Neural progenitor cell (in vitro differentiated cells): ENCODE results near the gene CASP10. TPM values are rescaled to one million over a fixed set of nuclear protein-coding genes. Genes with fewer than 3 reads are reported as not detected.

ENCODE experiments used
- DNase-seq: peaks from one replicate; pipeline ENCODE4 v3.0.0-alpha.2; 2016; ENCODE audit warnings: low spot score
- H2AFZ ChIP-seq: fragments of 200-600 bp; sonication (generic); replicated peaks from 2 replicates; pipeline ENCODE4 v1.6.1; 2016; ENCODE audit warnings: antibody characterized with exemption
- H3F3A ChIP-seq: fragments of 200-600 bp; sonication (generic); 2 replicates; pipeline ENCODE4 v1.6.1; 2016; ENCODE audit warnings: antibody characterized with exemption, low read depth
- H3K27ac ChIP-seq: fragments of 200-600 bp; sonication (generic); 2 replicates; pipeline ENCODE4 v1.5.1; 2016; ENCODE audit warnings: mild to moderate bottlenecking
- H3K27me3 ChIP-seq: fragments of 200-600 bp; sonication (generic); 2 replicates; pipeline ENCODE4 v1.6.1; 2016; ENCODE audit warnings: mild to moderate bottlenecking, moderate library complexity
- H3K36me3 ChIP-seq: fragments of 200-600 bp; sonication (generic); 2 replicates; pipeline ENCODE4 v1.5.1; 2016
- H3K4me1 ChIP-seq: fragments of 200-600 bp; sonication (generic); 2 replicates; pipeline ENCODE4 v1.6.1; 2016; ENCODE audit warnings: mixed run types
- H3K4me2 ChIP-seq: fragments of 200-600 bp; sonication (generic); 2 replicates; pipeline ENCODE4 v1.6.1; 2016
- H3K4me3 ChIP-seq: fragments of 200-600 bp; sonication (generic); 2 replicates; pipeline ENCODE4 v1.5.1; 2016
- H3K79me2 ChIP-seq: fragments of 200-600 bp; sonication (generic); 2 replicates; pipeline ENCODE4 v1.6.1; 2016; ENCODE audit warnings: low read depth
- H3K9ac ChIP-seq: fragments of 200-600 bp; sonication (generic); 2 replicates; pipeline ENCODE4 v1.6.1; 2016
- H3K9me3 ChIP-seq: fragments of 200-600 bp; sonication (generic); 2 replicates; pipeline ENCODE4 v1.5.1; 2016; ENCODE audit warnings: low read depth
- H4K20me1 ChIP-seq: fragments of 200-600 bp; sonication (generic); 2 replicates; pipeline ENCODE4 v1.6.1; 2016; ENCODE audit warnings: low read depth
- H3K27ac Mint-ChIP-seq: 3 replicates; pipeline ENCODE4 v1.8.0; 2021; ENCODE audit warnings: mixed read lengths
- H3K27me3 Mint-ChIP-seq: 2 replicates; pipeline ENCODE4 v1.8.0; 2022; ENCODE audit warnings: low read depth, mild to moderate bottlenecking, inconsistent platforms, moderate library complexity, mixed read lengths; ENCODE audit not compliant: insufficient read depth
- H3K36me3 Mint-ChIP-seq: 3 replicates; pipeline ENCODE4 v1.8.0; 2021; ENCODE audit warnings: mixed read lengths
- H3K4me1 Mint-ChIP-seq: 3 replicates; pipeline ENCODE4 v1.8.0; 2021; ENCODE audit warnings: mixed read lengths
- H3K4me3 Mint-ChIP-seq: 3 replicates; pipeline ENCODE4 v1.8.0; 2021; ENCODE audit warnings: mild to moderate bottlenecking, moderate library complexity, mixed read lengths
- H3K9me3 Mint-ChIP-seq: 3 replicates; pipeline ENCODE4 v1.8.0; 2020; ENCODE audit warnings: mixed read lengths
- EZH2 ChIP-seq: fragments of 200-600 bp; sonication (generic); IDR thresholded peaks from 2 replicates; pipeline ENCODE4 v1.6.1; 2017; ENCODE audit warnings: antibody characterized with exemption, mild to moderate bottlenecking, moderate library complexity
- EZH2phosphoT487 ChIP-seq: fragments of 200-600 bp; sonication (generic); IDR thresholded peaks from 2 replicates; pipeline ENCODE4 v1.6.1; 2017; ENCODE audit warnings: antibody characterized with exemption
- total RNA-seq: library from RNA; depleted of rRNA; stranded (reverse); fragments of >200 nt; gene quantifications from 2 replicates; pipeline ENCODE4 v1.2.3, GENCODE V29; 2015; ENCODE audit warnings: low replicate concordance
- TF ChIP-seq, protein P1 (sequence below): fragments of 200-600 bp; sonication (generic); IDR thresholded peaks from 2 replicates; pipeline ENCODE4 v1.5.1; 2017; ENCODE audit warnings: antibody characterized with exemption, mild to moderate bottlenecking

The CASP10 gene
- total RNA-seq, 1 donor from 2014 or later, result 2.2 TPM

DNA sequence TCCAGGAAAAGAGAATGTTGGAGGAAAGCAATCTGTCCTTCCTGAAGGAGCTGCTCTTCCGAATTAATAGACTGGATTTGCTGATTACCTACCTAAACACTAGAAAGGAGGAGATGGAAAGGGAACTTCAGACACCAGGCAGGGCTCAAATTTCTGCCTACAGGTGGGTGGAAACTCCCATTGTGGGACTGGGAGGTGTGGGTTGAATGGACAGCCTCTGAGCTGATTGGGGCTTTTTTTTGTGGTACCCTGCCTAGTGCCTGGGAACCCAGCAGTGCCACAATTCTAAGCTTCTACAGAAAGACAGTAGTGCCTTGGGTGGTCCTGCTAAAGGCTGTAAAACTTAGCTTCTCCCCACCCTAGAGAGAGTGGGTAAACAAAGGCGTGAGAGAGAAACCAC, 83.7 kb downstream of the CASP10 start:
- Mint-ChIP-seq H3K27ac (no peak overlapping the region), H3K27me3 (peaks cover 3% of the 10 kb centered on the region), H3K36me3 (no peaks in the 10 kb centered on the region), H3K9me3 (no peaks in the 10 kb centered on the region), H3K4me1 (peaks cover 5% of the 10 kb centered on the region), H3K4me3 (no peak overlapping the region)
- DNase-seq, result peak; percentile 4
- H4K20me1 ChIP-seq, result no peaks in the 10 kb centered on the region
- H3K4me2 ChIP-seq, result no peak overlapping the region
- peak overlapping the region; percentile 54 for H2AFZ ChIP-seq
- H3K9ac ChIP-seq, result no peak overlapping the region
- H3K36me3 ChIP-seq, result no peaks in the 10 kb centered on the region
- no peaks in the 10 kb centered on the region for H3K9me3 ChIP-seq
- H3F3A ChIP-seq, result peaks cover 6% of the 10 kb centered on the region
- H3K79me2 ChIP-seq, result no peaks in the 10 kb centered on the region
- H3K4me3 ChIP-seq, result no peak overlapping the region
- no peak overlapping the region for H3K27ac ChIP-seq
- H3K4me1 ChIP-seq, result no peaks in the 10 kb centered on the region
- H3K27me3 ChIP-seq, result no peaks in the 10 kb centered on the region
- TF ChIP-seq EZH2phosphoT487 (no peak), EZH2 (no peak)
- TF ChIP-seq, protein P1, sequence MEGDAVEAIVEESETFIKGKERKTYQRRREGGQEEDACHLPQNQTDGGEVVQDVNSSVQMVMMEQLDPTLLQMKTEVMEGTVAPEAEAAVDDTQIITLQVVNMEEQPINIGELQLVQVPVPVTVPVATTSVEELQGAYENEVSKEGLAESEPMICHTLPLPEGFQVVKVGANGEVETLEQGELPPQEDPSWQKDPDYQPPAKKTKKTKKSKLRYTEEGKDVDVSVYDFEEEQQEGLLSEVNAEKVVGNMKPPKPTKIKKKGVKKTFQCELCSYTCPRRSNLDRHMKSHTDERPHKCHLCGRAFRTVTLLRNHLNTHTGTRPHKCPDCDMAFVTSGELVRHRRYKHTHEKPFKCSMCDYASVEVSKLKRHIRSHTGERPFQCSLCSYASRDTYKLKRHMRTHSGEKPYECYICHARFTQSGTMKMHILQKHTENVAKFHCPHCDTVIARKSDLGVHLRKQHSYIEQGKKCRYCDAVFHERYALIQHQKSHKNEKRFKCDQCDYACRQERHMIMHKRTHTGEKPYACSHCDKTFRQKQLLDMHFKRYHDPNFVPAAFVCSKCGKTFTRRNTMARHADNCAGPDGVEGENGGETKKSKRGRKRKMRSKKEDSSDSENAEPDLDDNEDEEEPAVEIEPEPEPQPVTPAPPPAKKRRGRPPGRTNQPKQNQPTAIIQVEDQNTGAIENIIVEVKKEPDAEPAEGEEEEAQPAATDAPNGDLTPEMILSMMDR, result no peak

DNA sequence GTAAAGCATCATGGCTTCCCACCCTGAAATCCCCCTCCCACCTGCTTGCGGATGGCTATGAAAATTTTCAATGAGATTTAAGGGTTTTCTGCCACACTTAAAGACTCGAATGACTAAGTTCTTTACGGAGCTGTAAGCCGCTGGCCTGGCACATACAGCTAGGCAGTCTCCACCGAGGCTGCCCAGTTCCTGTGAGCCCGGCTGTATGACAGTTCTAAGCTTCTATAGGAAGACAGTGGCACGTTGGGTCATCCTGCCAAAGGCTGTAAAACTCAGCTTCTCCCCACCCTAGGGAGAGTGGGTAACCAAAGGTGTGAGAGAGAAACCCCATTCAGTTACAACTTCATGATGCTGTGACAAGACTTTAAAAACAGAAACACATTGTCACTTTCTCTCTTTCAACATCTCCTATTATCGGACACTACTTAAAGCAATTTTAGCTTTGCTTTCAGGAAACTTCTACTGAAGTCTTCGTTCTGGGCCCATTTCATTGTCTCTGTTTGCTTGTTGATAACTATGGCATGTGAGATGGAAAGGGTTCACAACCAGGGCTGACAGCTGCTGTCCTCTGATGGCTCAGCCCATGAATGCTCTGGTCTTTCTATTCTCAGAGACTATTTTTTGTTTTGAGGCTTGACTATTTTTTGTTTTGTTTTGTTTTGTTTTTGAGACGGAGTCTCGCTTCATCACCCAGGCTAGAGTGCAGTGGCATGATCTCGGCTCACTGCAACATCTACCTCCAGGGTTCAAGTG, 84.5 kb downstream of the CASP10 start:
- Histone ChIP-seq H3K4me2 (no peak overlapping the region), H3K27me3 (no peaks in the 10 kb centered on the region), H2AFZ (no peak overlapping the region), H3K79me2 (no peaks in the 10 kb centered on the region), H4K20me1 (no peaks in the 10 kb centered on the region), H3K27ac (no peak overlapping the region), H3K4me1 (no peaks in the 10 kb centered on the region), H3F3A (peaks cover 6% of the 10 kb centered on the region), H3K9ac (no peak overlapping the region), H3K4me3 (no peak overlapping the region), H3K36me3 (no peaks in the 10 kb centered on the region), H3K9me3 (no peaks in the 10 kb centered on the region)
- H3K36me3 Mint-ChIP-seq, result no peaks in the 10 kb centered on the region
- no peak overlapping the region for H3K4me3 Mint-ChIP-seq
- H3K27ac Mint-ChIP-seq, result no peak overlapping the region
- peaks cover 3% of the 10 kb centered on the region for H3K4me1 Mint-ChIP-seq
- DNase-seq, result no peak
- TF ChIP-seq EZH2, result no peak
- TF ChIP-seq EZH2phosphoT487, result no peak
- TF ChIP-seq, protein P1, result no peak
- peaks cover 3% of the 10 kb centered on the region for H3K27me3 Mint-ChIP-seq
- H3K9me3 Mint-ChIP-seq, result no peaks in the 10 kb centered on the region

DNA sequence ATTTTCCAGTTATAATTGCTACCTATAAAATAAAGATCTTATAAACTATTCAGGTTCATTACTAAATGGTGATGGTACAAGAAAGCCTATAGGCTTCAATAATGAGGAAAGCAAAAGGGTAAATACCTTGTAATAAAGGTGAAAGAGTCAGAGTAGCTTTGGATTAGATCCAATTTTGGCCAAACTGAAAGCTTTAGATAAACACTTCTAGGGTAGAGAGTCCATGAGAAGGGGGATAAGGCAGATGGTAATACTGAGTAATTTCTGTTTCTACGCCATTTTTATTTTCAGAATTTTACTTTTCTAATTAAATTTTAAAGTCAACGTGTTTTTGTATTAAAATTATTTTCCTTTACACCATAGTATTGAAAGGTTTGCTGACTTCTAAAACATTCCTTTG, 86.8 kb downstream of the CASP10 start:
- Histone ChIP-seq H4K20me1 (no peaks in the 10 kb centered on the region), H3K79me2 (no peaks in the 10 kb centered on the region), H3K27ac (no peak overlapping the region), H3K4me2 (no peak overlapping the region), H3K4me1 (no peaks in the 10 kb centered on the region), H3K9ac (no peak overlapping the region), H3F3A (peaks cover 6% of the 10 kb centered on the region), H3K4me3 (no peak overlapping the region), H3K27me3 (no peaks in the 10 kb centered on the region), H2AFZ (no peak overlapping the region), H3K9me3 (no peaks in the 10 kb centered on the region), H3K36me3 (no peaks in the 10 kb centered on the region)
- Mint-ChIP-seq H3K27ac (no peak overlapping the region), H3K4me3 (no peak overlapping the region), H3K4me1 (no peaks in the 10 kb centered on the region), H3K9me3 (no peaks in the 10 kb centered on the region), H3K27me3 (peaks cover 3% of the 10 kb centered on the region), H3K36me3 (no peaks in the 10 kb centered on the region)
- DNase-seq, result no peak
- TF ChIP-seq EZH2phosphoT487, result no peak

DNA sequence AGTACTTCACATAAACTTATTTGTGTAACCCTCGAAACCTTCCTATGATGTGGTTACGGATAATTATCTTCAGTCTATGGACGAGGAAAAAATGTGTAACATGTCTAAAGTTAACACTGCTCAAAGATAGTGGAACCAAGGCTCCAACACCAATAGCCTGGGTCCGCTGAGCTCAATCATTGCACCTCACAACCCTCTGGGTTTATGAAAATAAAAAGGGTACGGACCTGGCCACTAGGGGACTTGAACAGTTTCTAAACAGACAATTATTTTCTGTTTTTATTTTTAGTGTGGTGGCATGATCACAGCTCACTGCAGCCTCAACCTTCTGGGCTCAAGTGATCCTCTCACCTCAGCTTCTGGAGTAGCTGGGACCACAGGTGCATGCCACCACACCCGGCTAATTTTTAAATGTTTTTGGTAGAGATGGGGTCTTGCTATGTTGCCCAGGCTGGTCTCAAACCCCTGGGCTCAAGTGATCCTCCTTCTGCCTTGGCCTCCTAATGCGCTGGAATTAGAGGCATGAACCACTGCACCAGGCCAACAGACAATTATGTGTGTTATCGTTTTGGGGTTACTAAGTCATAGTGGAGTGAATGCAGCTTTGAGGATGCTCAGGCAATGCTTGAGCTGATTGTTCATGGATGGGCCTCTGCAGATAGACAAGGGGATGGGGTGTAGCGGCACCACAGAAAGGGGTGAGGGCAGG, 87.5 kb downstream of the CASP10 start:
- no peak overlapping the region for H3K27ac ChIP-seq
- no peaks in the 10 kb centered on the region for H3K36me3 ChIP-seq
- DNase-seq, result no peak
- H3K27me3 ChIP-seq, result no peaks in the 10 kb centered on the region
- H3K9me3 Mint-ChIP-seq, result no peaks in the 10 kb centered on the region
- H2AFZ ChIP-seq, result no peak overlapping the region
- no peaks in the 10 kb centered on the region for H3K4me1 Mint-ChIP-seq
- H3K9me3 ChIP-seq, result no peaks in the 10 kb centered on the region
- peaks cover 2% of the 10 kb centered on the region for H3K27me3 Mint-ChIP-seq
- no peak overlapping the region for H3K4me3 Mint-ChIP-seq
- no peaks in the 10 kb centered on the region for H3K79me2 ChIP-seq
- H3F3A ChIP-seq, result peaks cover 6% of the 10 kb centered on the region
- no peak overlapping the region for H3K9ac ChIP-seq
- no peak overlapping the region for H3K27ac Mint-ChIP-seq
- H3K4me2 ChIP-seq, result no peak overlapping the region
- H3K36me3 Mint-ChIP-seq, result no peaks in the 10 kb centered on the region
- no peak overlapping the region for H3K4me3 ChIP-seq
- no peaks in the 10 kb centered on the region for H3K4me1 ChIP-seq
- no peaks in the 10 kb centered on the region for H4K20me1 ChIP-seq
- TF ChIP-seq EZH2 (no peak), EZH2phosphoT487 (no peak)
- TF ChIP-seq, protein P1, result no peak
